ENCODE data around the gene ZNF514. TPM values are rescaled to one million over a fixed set of nuclear protein-coding genes. Genes with fewer than 3 reads are reported as not detected.
A peak's percentile ranks its signal among the peaks of the same experiment; 100 is the strongest.
"Not testable (repeated sequence)": the region's sequence is repeated elsewhere in the genome, so short reads cannot be mapped to it uniquely, and the experiment has no call there.

Gene ZNF514
- total RNA-seq, 2 donors from 2014 or later = 6.3 to 13.8 TPM

DNA sequence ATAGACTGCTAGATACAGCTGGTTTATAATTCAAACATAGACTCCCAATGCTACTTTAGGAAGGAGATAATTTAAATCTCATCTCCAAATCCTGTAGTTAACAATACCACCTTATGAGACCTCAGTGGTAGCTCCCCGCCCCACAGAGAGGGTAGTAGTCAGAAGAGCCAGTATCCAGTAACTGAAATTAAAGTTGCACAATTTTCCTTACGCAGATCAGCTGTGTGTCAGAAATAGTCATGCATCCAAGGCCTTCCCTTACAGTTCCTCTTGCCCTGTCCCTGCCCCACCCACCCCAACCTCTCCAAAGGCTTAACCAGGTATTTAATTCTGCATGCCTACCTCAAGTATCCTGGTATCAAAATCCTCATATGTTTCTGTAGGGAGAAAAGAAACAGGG lies 53.6 kb downstream of the ZNF514 start:
- no peaks in the 10 kb centered on the region for H3K9me3 Mint-ChIP-seq
- H3K27ac Mint-ChIP-seq = peak overlapping the region; percentile 57
- ATAC-seq (replicated peaks) = no peak
- H3K4me1 Mint-ChIP-seq = peaks cover 10% of the 10 kb centered on the region
- H3K27me3 Mint-ChIP-seq = no peaks in the 10 kb centered on the region
- H3K36me3 Mint-ChIP-seq (ENCODE audit: low read depth) = peaks cover 93% of the 10 kb centered on the region
- H3K4me3 Mint-ChIP-seq = no peak overlapping the region

DNA sequence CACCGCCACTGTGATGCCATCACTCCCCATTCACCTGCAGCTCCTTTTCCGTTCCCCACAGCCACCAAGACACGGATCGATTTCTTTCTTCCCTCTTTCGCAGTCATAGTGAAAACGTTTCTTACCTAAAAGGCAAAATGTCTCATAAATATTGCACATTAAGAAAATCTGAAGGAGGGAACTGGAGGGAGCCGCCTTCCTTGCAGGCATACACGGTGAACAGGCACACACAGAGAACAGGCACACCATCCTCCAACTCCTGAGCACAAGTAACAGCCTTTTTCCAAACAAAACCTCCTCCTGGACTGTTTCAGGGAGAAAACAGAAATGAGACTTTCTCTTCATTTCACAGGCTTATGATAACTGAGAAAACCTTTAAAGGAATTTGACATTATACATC lies 55.0 kb downstream of the ZNF514 start:
- no peaks in the 10 kb centered on the region for H3K27me3 Mint-ChIP-seq
- peaks cover 93% of the 10 kb centered on the region for H3K36me3 Mint-ChIP-seq (ENCODE audit: low read depth)
- H3K4me1 Mint-ChIP-seq = peaks cover 5% of the 10 kb centered on the region
- no peak overlapping the region for H3K27ac Mint-ChIP-seq
- no peak overlapping the region for H3K4me3 Mint-ChIP-seq
- H3K9me3 Mint-ChIP-seq = no peaks in the 10 kb centered on the region
- no peak for ATAC-seq (replicated peaks)

DNA sequence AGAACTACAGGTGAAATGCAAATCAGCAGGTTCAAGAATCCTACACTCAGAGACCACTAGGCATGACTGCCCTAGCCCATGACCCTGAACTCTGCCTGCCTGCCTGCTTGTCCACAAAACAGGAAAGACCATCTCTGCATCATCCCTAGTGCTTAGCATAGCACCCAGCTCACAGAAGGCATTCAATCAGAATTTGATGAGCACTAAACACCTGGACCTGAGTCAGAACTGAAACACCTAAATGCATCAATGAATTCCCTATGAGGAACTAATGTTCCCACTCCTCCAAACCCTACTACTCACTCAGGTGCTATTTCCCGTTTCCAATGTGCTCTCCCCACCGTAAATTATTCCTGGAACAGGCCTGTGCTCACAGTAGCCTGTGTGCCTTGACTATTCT lies 59.7 kb downstream of the ZNF514 start:
- Mint-ChIP-seq H3K9me3 (no peaks in the 10 kb centered on the region), H3K36me3 (ENCODE audit: low read depth) (peaks cover 93% of the 10 kb centered on the region), H3K27me3 (no peaks in the 10 kb centered on the region), H3K4me1 (peaks cover 17% of the 10 kb centered on the region), H3K27ac (no peak overlapping the region), H3K4me3 (no peak overlapping the region)
- no peak for ATAC-seq (replicated peaks)

DNA sequence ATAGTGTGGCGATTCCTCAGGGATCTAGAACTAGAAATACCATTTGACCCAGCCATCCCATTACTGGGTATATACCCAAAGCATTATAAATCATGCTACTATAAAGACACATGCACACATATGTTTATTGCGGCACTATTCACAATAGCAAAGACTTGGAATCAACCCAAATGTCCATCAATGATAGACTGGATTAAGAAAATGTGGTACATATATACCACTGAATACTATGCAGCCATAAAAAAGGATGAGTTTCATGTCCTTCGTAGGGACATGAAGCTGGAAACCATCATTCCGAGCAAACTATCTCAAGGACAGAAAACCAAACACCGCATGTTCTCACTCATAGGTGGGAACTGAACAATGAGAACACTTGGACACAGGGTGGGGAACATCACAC lies 61.4 kb downstream of the ZNF514 start:
- not testable (repeated sequence) for H3K4me3 Mint-ChIP-seq; H3K27ac Mint-ChIP-seq; ATAC-seq (replicated peaks); H3K9me3 Mint-ChIP-seq; H3K27me3 Mint-ChIP-seq
- H3K36me3 Mint-ChIP-seq (ENCODE audit: low read depth) = peaks cover 97% of the 10 kb centered on the region
- H3K4me1 Mint-ChIP-seq = peaks cover 26% of the 10 kb centered on the region

Other genes starting within 250 kb of the ZNF514 start
- gene MAL, start 134.1 kb downstream of the ZNF514 start, total RNA-seq = 10 to 100 TPM; 47.2 to 65.9 TPM
- 10 to 100 TPM; 76.0 to 93.9 TPM for gene MRPS5, start 38.0 kb downstream of the ZNF514 start, total RNA-seq
- 1 to 10 TPM; 3.8 to 4.4 TPM for gene ZNF2, start 6.0 kb upstream of the ZNF514 start, total RNA-seq
- 1 to 10 TPM; 2.9 to 3.5 TPM for gene ZNF892, start 47.7 kb upstream of the ZNF514 start, total RNA-seq
- gene PROM2, start 114.6 kb upstream of the ZNF514 start, total RNA-seq = under 1 TPM; 0.90 to 0.91 TPM
- gene KCNIP3, start 137.5 kb upstream of the ZNF514 start, total RNA-seq = not detected
- 10 to 100 TPM; 19.1 to 19.2 TPM for gene FAHD2A, start 242.9 kb upstream of the ZNF514 start, total RNA-seq